ENCODE results near the gene EDAR.

The EDAR gene

DNA sequence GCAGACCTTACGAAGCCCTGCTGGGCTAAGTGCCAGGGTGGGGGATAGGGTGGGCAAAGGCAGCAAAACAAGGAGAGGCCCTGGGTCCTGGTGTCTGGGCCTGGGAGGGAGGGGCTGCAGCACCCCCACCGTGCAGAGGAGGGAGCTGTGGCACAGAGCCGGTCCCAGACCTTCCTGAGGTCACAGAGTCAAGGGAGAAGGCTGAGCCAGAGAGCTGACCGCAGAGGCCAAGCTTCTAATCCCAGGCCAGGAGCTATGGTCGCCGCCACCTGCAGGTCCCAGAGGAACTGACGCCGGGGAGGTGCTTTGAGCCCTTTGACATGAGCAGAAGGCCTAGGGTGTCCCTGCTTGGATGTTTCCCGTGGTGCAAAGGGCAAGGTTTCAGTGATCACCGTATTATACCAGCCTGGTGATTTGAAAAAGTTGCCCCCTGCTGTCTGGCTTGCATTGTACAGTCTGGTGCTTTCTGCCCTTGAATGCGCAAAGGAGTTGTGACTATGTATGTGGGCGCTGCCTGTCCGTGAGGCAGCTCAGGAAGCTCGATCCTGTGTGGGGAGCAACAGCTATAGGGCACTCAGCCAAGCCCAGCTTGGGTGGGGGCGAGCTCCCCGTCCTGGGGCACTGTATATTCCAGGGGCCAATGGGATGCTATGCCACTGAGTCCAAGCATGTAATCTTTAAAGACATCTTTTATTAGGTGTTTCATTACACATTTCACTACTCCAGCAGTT, 44.3 kb downstream of the EDAR start:
- H3K9me3 ChIP-seq (replicated peaks; ENCODE audit: low read length): no peaks in the 10 kb centered on the region
- H3K4me3 ChIP-seq (ENCODE audit: low read length): no peak overlapping the region
- H3K9ac ChIP-seq (ENCODE audit: low read depth, low read length): no peak overlapping the region
- H3K4me1 ChIP-seq (ENCODE audit: control insufficient read depth, insufficient read depth, low read length): no peaks in the 10 kb centered on the region
- H3K4me2 ChIP-seq (ENCODE audit: low read length): no peak overlapping the region
- peaks cover 72% of the 10 kb centered on the region for H3K27me3 ChIP-seq (ENCODE audit: control insufficient read depth, insufficient read depth, low read length)
- no peaks in the 10 kb centered on the region for H3K36me3 ChIP-seq (ENCODE audit: insufficient read depth, low read length)

GRCh38 chr2:108943751-108944150, 45.3 kb downstream of the EDAR start:
- no peak overlapping the region for H3K4me3 ChIP-seq (ENCODE audit: low read length)
- H3K36me3 ChIP-seq (ENCODE audit: insufficient read depth, low read length): no peaks in the 10 kb centered on the region
- H3K4me1 ChIP-seq (ENCODE audit: control insufficient read depth, insufficient read depth, low read length): no peaks in the 10 kb centered on the region
- no peak overlapping the region for H3K9ac ChIP-seq (ENCODE audit: low read depth, low read length)
- H3K27me3 ChIP-seq (ENCODE audit: control insufficient read depth, insufficient read depth, low read length): peaks cover 71% of the 10 kb centered on the region
- H3K9me3 ChIP-seq (replicated peaks; ENCODE audit: low read length): no peaks in the 10 kb centered on the region
- no peak overlapping the region for H3K4me2 ChIP-seq (ENCODE audit: low read length)

DNA sequence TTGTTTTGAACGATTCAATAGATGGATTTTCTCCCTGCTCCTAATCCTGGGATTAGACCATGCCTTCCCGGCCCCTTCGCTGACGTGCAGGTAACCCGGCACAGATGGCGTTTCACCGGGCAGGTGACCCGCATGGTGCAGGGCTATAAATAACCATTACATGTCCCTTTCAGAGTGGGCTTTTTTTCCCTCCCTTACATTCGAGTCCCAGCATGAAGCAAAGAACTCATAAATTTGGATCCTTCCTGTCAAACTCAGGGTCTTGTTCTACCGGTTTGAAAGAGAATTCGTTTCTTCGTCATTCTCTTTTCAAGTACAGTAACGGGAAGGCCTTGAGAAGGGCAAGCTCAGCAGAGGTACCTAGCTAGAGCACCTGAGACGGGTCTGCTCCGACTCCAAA, 46.1 kb downstream of the EDAR start:
- Histone ChIP-seq H3K9ac (ENCODE audit: low read depth, low read length) (no peak overlapping the region), H3K4me3 (ENCODE audit: low read length) (no peak overlapping the region), H3K4me2 (ENCODE audit: low read length) (no peak overlapping the region), H3K36me3 (ENCODE audit: insufficient read depth, low read length) (no peaks in the 10 kb centered on the region), H3K4me1 (ENCODE audit: control insufficient read depth, insufficient read depth, low read length) (no peaks in the 10 kb centered on the region), H3K9me3 (replicated peaks; ENCODE audit: low read length) (no peaks in the 10 kb centered on the region), H3K27me3 (ENCODE audit: control insufficient read depth, insufficient read depth, low read length) (peaks cover 70% of the 10 kb centered on the region)

DNA sequence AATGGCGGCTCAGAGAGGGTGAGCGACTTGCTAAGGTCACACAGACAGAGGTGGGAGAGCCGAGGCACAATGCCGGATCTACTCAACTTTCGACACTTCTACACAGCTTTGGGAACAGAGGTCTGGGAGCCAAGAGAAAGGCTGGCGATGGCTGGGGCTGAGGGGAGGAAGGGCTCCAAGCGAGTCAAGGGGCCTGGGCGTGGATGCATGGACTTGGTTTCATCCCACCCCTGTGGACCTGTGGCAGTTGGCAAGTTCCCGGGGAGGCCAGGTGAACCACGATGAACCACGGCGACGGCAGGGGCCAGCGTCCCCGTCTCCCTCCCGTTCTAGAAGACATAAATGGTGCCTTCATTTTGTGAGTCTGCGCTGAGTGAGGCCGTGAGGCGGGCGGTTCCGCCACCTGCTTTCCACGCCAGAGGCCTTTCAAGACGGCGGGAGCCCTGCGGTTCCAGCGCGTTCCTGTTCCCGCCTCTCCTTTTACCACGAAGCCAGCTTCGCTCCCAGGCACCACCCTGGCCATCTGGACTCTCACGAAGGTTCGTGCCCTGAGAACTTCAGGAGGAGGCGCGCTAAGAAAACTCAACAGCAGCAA, 46.7 kb downstream of the EDAR start:
- Histone ChIP-seq H3K4me3 (ENCODE audit: low read length) (no peak overlapping the region), H3K4me1 (ENCODE audit: control insufficient read depth, insufficient read depth, low read length) (no peaks in the 10 kb centered on the region), H3K36me3 (ENCODE audit: insufficient read depth, low read length) (no peaks in the 10 kb centered on the region), H3K9ac (ENCODE audit: low read depth, low read length) (no peak overlapping the region), H3K27me3 (ENCODE audit: control insufficient read depth, insufficient read depth, low read length) (peaks cover 76% of the 10 kb centered on the region), H3K9me3 (replicated peaks; ENCODE audit: low read length) (no peaks in the 10 kb centered on the region), H3K4me2 (ENCODE audit: low read length) (no peak overlapping the region)

DNA sequence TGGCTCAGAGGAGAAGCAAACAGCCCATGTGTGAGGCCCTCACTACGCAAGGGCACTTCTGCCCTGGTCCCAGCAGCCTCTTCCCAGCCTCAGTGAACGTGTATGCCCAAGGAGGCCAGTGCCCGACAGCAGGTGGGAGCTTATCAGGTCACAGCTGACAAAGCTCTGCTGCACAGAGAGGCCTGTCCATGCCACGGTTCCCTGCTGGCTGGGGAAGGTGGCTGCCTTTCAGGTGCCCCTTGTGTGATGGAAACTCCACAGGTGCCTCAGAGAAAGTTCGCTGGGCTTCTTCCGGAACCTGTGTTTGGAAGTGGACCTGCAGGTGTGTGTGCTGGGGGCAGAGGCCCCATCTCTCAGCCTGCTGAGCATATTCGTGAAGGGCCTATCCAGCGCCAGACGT, 47.3 kb downstream of the EDAR start:
- no peak overlapping the region for H3K9ac ChIP-seq (ENCODE audit: low read depth, low read length)
- H3K36me3 ChIP-seq (ENCODE audit: insufficient read depth, low read length): no peaks in the 10 kb centered on the region
- peaks cover 81% of the 10 kb centered on the region for H3K27me3 ChIP-seq (ENCODE audit: control insufficient read depth, insufficient read depth, low read length)
- no peak overlapping the region for H3K4me3 ChIP-seq (ENCODE audit: low read length)
- no peak overlapping the region for H3K4me2 ChIP-seq (ENCODE audit: low read length)
- no peaks in the 10 kb centered on the region for H3K4me1 ChIP-seq (ENCODE audit: control insufficient read depth, insufficient read depth, low read length)
- no peaks in the 10 kb centered on the region for H3K9me3 ChIP-seq (replicated peaks; ENCODE audit: low read length)

DNA sequence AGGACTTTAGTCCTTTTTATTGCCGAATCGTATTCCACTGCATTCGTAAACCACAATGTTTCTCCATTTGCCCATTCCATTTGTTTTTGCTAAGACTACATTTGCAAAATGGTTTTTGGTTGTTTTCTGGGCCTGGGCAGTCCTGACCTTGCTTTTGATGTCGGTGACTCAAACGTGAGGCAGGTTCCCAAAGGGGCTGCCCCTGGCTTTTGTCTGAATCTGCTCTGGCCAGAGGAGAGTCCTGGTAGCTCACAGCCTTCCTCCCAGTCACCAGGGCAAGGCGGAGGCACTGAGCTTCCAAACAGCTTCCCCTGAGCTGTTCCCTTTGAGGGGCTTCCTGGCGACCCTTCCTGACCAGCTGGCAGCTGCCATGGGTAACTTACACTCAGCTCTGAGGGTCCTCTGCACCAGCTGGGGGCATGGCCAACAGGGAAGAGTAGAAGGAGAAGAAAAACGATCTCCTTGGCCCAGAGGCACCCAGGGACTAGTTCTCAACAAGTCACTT, 47.8 kb downstream of the EDAR start:
- Histone ChIP-seq H3K9ac (ENCODE audit: low read depth, low read length) (no peak overlapping the region), H3K4me3 (ENCODE audit: low read length) (no peak overlapping the region), H3K4me2 (ENCODE audit: low read length) (no peak overlapping the region), H3K27me3 (ENCODE audit: control insufficient read depth, insufficient read depth, low read length) (peaks cover 83% of the 10 kb centered on the region), H3K36me3 (ENCODE audit: insufficient read depth, low read length) (no peaks in the 10 kb centered on the region), H3K9me3 (replicated peaks; ENCODE audit: low read length) (no peaks in the 10 kb centered on the region), H3K4me1 (ENCODE audit: control insufficient read depth, insufficient read depth, low read length) (no peaks in the 10 kb centered on the region)

- H3K4me1 ChIP-seq (ENCODE audit: control insufficient read depth, insufficient read depth, low read length): no peaks in the 10 kb centered on the region
These were observed 48.9 kb downstream of the EDAR start for GRCh38 chr2:108940156-108940555.

DNA sequence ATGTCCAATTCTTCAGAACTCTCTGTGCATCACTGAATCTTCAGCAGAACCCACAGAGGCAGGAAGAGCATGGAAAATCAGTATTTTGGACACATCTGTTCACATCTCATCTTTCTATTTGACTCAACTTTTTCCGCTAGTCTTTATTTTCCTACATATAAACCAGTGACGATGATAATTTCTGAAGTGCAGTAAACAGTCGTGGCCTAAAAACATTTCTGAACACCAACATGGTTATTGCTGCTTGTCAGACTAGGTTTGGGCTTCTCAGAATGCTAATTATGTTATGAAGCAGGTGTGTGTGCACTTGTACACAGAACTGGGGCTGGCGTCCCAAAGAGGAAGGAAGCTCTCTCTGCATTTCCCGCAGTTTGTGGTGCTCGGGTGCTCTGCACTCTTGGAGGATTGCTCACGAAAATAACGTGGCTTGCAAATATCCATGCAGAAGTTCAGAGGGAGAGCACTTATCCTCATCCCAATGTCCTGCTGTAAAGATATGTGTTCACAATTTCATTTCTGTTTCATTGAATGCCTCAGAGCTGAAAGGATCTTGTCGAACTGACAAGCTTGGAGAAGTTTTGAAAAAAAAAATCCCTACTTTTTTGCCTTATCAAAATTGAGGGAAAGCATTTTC, 50.8 kb downstream of the EDAR start:
- H3K4me2 ChIP-seq (ENCODE audit: low read length): no peak overlapping the region
- no peaks in the 10 kb centered on the region for H3K9me3 ChIP-seq (replicated peaks; ENCODE audit: low read length)
- no peaks in the 10 kb centered on the region for H3K36me3 ChIP-seq (ENCODE audit: insufficient read depth, low read length)
- H3K9ac ChIP-seq (ENCODE audit: low read depth, low read length): no peak overlapping the region
- no peak overlapping the region for H3K4me3 ChIP-seq (ENCODE audit: low read length)
- peaks cover 86% of the 10 kb centered on the region for H3K27me3 ChIP-seq (ENCODE audit: control insufficient read depth, insufficient read depth, low read length)
- no peaks in the 10 kb centered on the region for H3K4me1 ChIP-seq (ENCODE audit: control insufficient read depth, insufficient read depth, low read length)

More at GRCh38 chr2:108940156-108940555, 48.9 kb downstream of the EDAR start:
- no peak overlapping the region for H3K9ac ChIP-seq (ENCODE audit: low read depth, low read length)
- no peaks in the 10 kb centered on the region for H3K9me3 ChIP-seq (replicated peaks; ENCODE audit: low read length)
- peaks cover 83% of the 10 kb centered on the region for H3K27me3 ChIP-seq (ENCODE audit: control insufficient read depth, insufficient read depth, low read length)
- H3K4me2 ChIP-seq (ENCODE audit: low read length): no peak overlapping the region
- no peak overlapping the region for H3K4me3 ChIP-seq (ENCODE audit: low read length)
- H3K36me3 ChIP-seq (ENCODE audit: insufficient read depth, low read length): no peaks in the 10 kb centered on the region

DNA sequence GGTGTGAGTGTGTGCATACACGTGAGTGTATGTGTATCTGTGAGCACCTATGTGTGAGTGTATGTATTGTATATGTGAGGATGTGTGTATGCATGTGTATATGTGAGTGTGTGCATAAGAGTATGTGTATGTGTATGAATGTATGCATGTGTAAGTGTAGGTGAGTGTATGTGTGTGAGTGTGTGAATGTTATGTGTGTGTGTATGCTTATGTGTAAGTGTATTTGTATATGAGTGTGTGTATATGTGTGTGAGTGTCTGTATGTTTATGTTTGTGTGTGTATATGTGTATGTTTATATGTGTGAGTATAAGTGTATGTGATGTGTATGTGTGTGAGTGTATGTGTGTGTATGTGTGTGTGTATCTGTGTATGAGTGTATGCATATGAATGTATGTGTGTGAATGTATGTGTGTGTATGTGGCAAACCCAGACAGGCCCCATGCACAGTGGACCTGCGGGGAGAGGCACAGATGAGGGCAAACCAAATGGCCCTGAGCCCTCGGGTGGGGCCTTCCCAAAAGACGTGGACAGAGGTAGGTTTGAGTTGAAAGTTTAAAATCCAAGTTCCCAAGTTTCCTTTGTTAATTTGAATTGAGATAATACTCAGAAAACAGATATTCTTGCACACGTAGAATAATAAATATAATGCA, 51.5 kb downstream of the EDAR start:
- no peaks in the 10 kb centered on the region for H3K36me3 ChIP-seq (ENCODE audit: insufficient read depth, low read length)

GRCh38 chr2:108936866-108937265, 52.2 kb downstream of the EDAR start:
- Histone ChIP-seq H3K4me2 (ENCODE audit: low read length) (no peak overlapping the region), H3K27me3 (ENCODE audit: control insufficient read depth, insufficient read depth, low read length) (peaks cover 88% of the 10 kb centered on the region)

More for the DNA sequence above, 51.5 kb downstream of the EDAR start:
- no peak overlapping the region for H3K4me2 ChIP-seq (ENCODE audit: low read length)
- H3K4me1 ChIP-seq (ENCODE audit: control insufficient read depth, insufficient read depth, low read length): no peaks in the 10 kb centered on the region
- H3K9ac ChIP-seq (ENCODE audit: low read depth, low read length): no peak overlapping the region
- no peak overlapping the region for H3K4me3 ChIP-seq (ENCODE audit: low read length)
- H3K9me3 ChIP-seq (replicated peaks; ENCODE audit: low read length): no peaks in the 10 kb centered on the region
- peaks cover 87% of the 10 kb centered on the region for H3K27me3 ChIP-seq (ENCODE audit: control insufficient read depth, insufficient read depth, low read length)

GRCh38 chr2:108936076-108936864, 52.8 kb downstream of the EDAR start:
- peaks cover 89% of the 10 kb centered on the region for H3K27me3 ChIP-seq (ENCODE audit: control insufficient read depth, insufficient read depth, low read length)
- no peak overlapping the region for H3K9ac ChIP-seq (ENCODE audit: low read depth, low read length)
- H3K4me3 ChIP-seq (ENCODE audit: low read length): no peak overlapping the region
- H3K4me1 ChIP-seq (ENCODE audit: control insufficient read depth, insufficient read depth, low read length): no peaks in the 10 kb centered on the region
- H3K4me2 ChIP-seq (ENCODE audit: low read length): no peak overlapping the region
- H3K36me3 ChIP-seq (ENCODE audit: insufficient read depth, low read length): no peaks in the 10 kb centered on the region
- H3K9me3 ChIP-seq (replicated peaks; ENCODE audit: low read length): no peaks in the 10 kb centered on the region

More at GRCh38 chr2:108936866-108937265, 52.2 kb downstream of the EDAR start:
- no peaks in the 10 kb centered on the region for H3K4me1 ChIP-seq (ENCODE audit: control insufficient read depth, insufficient read depth, low read length)
- no peaks in the 10 kb centered on the region for H3K9me3 ChIP-seq (replicated peaks; ENCODE audit: low read length)
- H3K4me3 ChIP-seq (ENCODE audit: low read length): no peak overlapping the region
- H3K36me3 ChIP-seq (ENCODE audit: insufficient read depth, low read length): no peaks in the 10 kb centered on the region
- no peak overlapping the region for H3K9ac ChIP-seq (ENCODE audit: low read depth, low read length)
